Measurements from ENCODE around the gene SNX21. TPM values are rescaled to one million over a fixed set of nuclear protein-coding genes. Genes with fewer than 3 reads are reported as not detected.
A peak's percentile ranks its signal among the peaks of the same experiment; 100 is the strongest.

The SNX21 gene
- total and polyA plus RNA-seq, 9 of the 15 experiments (the other 6 are each of a cell fraction or from before 2014, with no cell fraction given) = 0.10 to 1.2 (median 0.42) TPM

- TF ChIP-seq RFX5 (IDR thresholded peaks at IDR 0.05; ENCODE audit: low read depth, low read length) (no peak), HDAC2 (IDR thresholded peaks at IDR 0.05) (peak; percentile 32; the same call in 1 of the 2 replicates), SMARCB1 (IDR thresholded peaks at IDR 0.05; ENCODE audit: insufficient read length, low read depth) (no peak), MCM5 (IDR thresholded peaks at IDR 0.05; ENCODE audit: low read depth) (no peak), THRAP3 (IDR thresholded peaks at IDR 0.05; ENCODE audit: borderline replicate concordance) (no peak), CHD2 (IDR thresholded peaks at IDR 0.05; ENCODE audit: low read depth, low read length) (peak; percentile 93), ATF4 (CRISPR knock-in tag; IDR thresholded peaks at IDR 0.05) (0 out of 2 replicates have a peak, but pooled peaks have one; percentile 25), ARID2 (IDR thresholded peaks at IDR 0.05) (no peak), THRA (IDR thresholded peaks at IDR 0.05) (no peak), CTCFL (IDR thresholded peaks at IDR 0.05; ENCODE audit: borderline replicate concordance, insufficient read depth, low read depth, low read length, poor library complexity, severe bottlenecking) (no peak), TSHZ1 (CRISPR knock-in tag; IDR thresholded peaks at IDR 0.05) (no peak), ELK3 (CRISPR knock-in tag; IDR thresholded peaks at IDR 0.05) (no peak), KLF13 (tag; IDR thresholded peaks at IDR 0.05; ENCODE audit: borderline replicate concordance, low read depth) (0 out of 2 replicates have a peak, but pooled peaks have one; percentile 48), CBFA2T3 (IDR thresholded peaks at IDR 0.05) (no peak), SNAPC5 (CRISPR knock-in tag; IDR thresholded peaks at IDR 0.05) (no peak), ARNT (IDR thresholded peaks at IDR 0.05) (no peak), ZNF436 (CRISPR knock-in tag; IDR thresholded peaks at IDR 0.05) (no peak), POLR2B (IDR thresholded peaks at IDR 0.05; ENCODE audit: low read depth, partially characterized antibody) (peak; percentile 59), SMAD2 (IDR thresholded peaks at IDR 0.05; ENCODE audit: low read depth, low read length) (no peak), ELF2 (CRISPR knock-in tag; IDR thresholded peaks at IDR 0.05) (peak; percentile 60)
These were observed 23.7 kb downstream of the SNX21 start, which contains the start of the genes ACOT8 and ZSWIM3 (continued) for GRCh38 chr20:45857114-45857881.
